ENCODE measurements around the gene PCDH10.

Gene PCDH10, protein sequence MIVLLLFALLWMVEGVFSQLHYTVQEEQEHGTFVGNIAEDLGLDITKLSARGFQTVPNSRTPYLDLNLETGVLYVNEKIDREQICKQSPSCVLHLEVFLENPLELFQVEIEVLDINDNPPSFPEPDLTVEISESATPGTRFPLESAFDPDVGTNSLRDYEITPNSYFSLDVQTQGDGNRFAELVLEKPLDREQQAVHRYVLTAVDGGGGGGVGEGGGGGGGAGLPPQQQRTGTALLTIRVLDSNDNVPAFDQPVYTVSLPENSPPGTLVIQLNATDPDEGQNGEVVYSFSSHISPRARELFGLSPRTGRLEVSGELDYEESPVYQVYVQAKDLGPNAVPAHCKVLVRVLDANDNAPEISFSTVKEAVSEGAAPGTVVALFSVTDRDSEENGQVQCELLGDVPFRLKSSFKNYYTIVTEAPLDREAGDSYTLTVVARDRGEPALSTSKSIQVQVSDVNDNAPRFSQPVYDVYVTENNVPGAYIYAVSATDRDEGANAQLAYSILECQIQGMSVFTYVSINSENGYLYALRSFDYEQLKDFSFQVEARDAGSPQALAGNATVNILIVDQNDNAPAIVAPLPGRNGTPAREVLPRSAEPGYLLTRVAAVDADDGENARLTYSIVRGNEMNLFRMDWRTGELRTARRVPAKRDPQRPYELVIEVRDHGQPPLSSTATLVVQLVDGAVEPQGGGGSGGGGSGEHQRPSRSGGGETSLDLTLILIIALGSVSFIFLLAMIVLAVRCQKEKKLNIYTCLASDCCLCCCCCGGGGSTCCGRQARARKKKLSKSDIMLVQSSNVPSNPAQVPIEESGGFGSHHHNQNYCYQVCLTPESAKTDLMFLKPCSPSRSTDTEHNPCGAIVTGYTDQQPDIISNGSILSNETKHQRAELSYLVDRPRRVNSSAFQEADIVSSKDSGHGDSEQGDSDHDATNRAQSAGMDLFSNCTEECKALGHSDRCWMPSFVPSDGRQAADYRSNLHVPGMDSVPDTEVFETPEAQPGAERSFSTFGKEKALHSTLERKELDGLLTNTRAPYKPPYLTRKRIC

DNA sequence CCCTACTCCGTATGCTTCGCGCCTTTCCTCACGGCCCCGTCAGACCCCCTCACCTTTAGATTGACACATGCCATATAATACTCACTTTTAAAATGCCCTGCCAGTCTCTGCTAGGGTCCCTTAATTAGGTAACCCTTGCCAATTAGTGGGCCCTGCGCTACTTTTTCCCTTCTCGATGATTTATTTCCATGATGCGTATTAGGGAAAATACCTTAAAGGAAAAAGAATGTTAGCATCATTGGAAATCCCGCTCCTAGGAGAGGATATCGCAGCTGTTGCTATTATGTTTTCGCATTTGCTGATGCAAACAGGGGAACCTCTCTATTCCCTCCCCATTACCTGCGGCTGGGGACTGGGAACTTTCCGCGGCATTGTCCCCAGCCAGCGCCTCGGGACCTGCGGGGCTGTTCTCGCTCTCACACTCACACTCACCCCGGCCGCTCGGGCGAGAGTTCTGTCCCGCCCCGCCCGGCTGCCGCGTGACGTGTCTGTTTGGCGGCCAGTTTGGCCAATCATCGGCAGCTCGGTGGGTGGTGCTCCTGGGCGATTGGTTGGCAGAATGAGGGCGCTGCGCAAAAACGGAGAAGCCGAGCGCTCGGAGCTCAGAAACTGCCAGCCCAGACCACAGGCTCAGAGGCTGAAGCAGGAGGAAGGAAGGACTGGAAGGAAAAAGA, at the start of gene PCDH10:
PCDH10 (plus strand) TSS at position 605 of the 674 bp plus-strand sequence. CDS start 847 bp downstream, outside the sequence.
- TF ChIP-seq, protein P1, sequence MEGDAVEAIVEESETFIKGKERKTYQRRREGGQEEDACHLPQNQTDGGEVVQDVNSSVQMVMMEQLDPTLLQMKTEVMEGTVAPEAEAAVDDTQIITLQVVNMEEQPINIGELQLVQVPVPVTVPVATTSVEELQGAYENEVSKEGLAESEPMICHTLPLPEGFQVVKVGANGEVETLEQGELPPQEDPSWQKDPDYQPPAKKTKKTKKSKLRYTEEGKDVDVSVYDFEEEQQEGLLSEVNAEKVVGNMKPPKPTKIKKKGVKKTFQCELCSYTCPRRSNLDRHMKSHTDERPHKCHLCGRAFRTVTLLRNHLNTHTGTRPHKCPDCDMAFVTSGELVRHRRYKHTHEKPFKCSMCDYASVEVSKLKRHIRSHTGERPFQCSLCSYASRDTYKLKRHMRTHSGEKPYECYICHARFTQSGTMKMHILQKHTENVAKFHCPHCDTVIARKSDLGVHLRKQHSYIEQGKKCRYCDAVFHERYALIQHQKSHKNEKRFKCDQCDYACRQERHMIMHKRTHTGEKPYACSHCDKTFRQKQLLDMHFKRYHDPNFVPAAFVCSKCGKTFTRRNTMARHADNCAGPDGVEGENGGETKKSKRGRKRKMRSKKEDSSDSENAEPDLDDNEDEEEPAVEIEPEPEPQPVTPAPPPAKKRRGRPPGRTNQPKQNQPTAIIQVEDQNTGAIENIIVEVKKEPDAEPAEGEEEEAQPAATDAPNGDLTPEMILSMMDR (IDR thresholded peaks at IDR 0.05) = no peak
- peak; percentile 97 for DNase-seq (ENCODE audit: low spot score)
- Histone ChIP-seq H3K4me3 (peak within 1 kb of the TSS; percentile 78), H3K27ac (peak within 1 kb of the TSS; percentile 70 to 84)

DNA sequence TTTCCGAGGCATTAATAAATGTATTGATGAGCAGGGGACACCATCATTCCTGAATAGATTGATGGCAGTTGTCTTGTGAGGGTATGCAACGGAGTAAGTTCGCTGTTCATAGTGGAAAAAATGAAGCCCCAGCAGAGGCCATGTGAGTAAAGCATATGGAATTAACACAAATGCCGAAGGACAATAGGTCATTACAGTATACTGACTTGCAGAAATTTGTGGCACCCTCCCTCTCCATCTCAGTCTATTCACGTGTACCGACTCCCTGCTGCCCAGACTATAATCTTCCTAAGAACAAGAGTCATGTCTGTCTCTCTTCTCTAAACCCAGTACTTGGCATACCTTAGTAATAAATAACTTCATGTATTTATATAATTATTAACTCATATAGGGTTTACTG, 47.1 kb upstream of the PCDH10 start:
- no peak for DNase-seq (ENCODE audit: low spot score)
- Histone ChIP-seq H3K27ac (no peak overlapping the region), H3K4me3 (no peak overlapping the region)
- TF ChIP-seq, protein P1 (IDR thresholded peaks at IDR 0.05) = no peak

DNA sequence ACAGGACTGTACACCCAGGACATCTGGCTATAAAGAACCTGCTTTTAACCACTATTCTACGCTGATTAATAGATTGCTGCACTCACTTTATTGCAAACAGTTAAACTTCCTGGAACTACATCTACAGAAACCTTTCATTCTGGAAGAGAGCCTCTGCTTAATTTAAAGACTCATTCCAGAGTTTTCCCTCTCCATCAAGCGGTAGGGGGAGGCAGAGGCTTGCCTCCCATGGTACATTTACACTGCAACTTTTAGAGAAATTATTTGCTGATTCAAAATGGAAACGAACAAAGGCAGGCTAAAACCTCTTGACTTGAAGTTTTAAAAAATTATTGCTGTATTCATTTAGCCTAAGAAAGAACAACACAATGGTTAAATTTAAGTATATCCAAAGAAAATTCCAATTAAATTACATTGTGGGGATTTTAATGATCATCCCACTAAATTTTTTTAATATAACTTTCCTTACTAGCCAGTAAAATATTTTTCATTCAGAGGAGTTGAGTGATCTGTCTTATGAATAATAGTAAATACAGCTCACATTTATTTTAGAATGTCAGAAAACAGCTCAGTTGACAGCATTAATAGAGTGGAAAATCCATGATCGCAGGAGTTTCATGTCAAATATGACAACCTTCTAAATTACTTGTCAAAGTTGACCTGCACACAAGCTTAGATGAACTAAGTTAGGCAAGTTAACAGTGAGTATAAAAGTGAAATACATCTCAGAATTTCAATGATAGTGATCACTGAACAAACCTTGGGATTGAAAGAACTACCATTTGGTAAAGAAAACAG, 46.3 kb upstream of the PCDH10 start:
- Histone ChIP-seq H3K27ac (no peak overlapping the region), H3K4me3 (no peak overlapping the region)
- TF ChIP-seq, protein P1 (IDR thresholded peaks at IDR 0.05) = no peak
- DNase-seq (ENCODE audit: low spot score) = no peak

DNA sequence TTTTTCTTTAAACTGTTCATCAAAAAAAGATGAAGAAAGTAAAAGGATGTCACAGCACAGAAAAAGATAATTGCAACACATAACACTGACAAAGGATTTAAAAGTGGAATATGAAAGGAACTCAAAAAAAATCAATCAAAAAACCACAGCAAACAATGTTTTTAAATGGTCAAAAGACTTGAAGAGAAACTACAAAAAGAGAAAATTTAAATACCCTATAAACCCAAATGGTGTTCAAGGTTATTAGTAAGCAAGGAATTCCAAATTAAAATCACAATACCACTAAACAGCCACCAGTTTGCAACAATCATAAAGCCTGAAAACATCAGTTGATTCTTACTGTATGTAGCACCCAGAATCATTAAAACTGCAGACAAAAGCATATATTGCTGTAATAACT, 36.5 kb upstream of the PCDH10 start:
- H3K27ac ChIP-seq = no peak overlapping the region
- TF ChIP-seq, protein P1 (IDR thresholded peaks at IDR 0.05) = no peak
- H3K4me3 ChIP-seq = no peak overlapping the region
- no peak for DNase-seq (ENCODE audit: low spot score)

DNA sequence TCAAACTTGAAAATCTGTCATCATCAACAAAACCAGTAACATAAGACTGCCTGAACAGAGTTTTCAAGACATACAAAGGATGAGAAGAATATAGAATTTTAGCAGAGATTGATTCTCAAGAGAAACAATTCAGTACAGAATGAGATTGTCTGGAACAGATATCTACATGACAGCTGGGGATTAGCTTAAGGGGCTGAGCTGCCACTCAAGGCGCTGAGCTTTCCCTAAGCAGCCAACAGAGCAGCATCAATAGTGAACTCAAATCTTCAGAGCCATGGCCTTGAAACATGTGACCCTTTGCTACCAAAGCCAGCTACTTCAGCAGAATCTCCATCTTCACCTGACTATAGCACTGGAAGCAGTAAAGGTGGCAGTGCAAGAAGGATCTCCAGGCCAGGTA, 24.3 kb upstream of the PCDH10 start:
- Histone ChIP-seq H3K4me3 (no peak overlapping the region), H3K27ac (no peak overlapping the region)
- TF ChIP-seq, protein P1 (IDR thresholded peaks at IDR 0.05) = no peak
- DNase-seq (ENCODE audit: low spot score) = no peak

DNA sequence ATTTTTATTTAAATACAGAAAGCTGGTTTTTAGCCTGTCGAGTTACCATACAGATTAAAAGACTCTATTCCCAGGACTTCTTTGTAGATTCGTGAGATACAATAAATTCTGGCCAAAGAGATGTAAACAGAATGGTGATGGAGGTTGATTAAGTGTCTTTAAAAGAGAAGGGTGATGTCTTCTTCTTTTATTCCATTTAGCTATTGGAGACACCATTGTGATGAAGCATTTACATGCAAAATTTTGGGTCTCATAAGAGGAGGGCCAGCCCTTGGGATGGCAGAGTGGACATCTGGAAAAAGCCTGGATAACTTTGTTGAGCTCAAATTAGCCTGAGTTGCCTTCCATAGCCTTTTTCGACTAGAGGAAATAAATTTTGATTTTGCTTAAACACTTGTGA, 21.6 kb upstream of the PCDH10 start:
- H3K4me3 ChIP-seq = no peak overlapping the region
- no peak for DNase-seq (ENCODE audit: low spot score)
- TF ChIP-seq, protein P1 (IDR thresholded peaks at IDR 0.05) = no peak
- no peak overlapping the region for H3K27ac ChIP-seq

Data from coronary artery (tissue), 2 donors.